Heart left ventricle (tissue), 16 donors: ENCODE data around the gene CUEDC2. TPM values are rescaled to one million over a fixed set of nuclear protein-coding genes. Genes with fewer than 3 reads are reported as not detected.
A peak's percentile ranks its signal among the peaks of the same experiment; 100 is the strongest.

Source experiments
- ATAC-seq, 4 donors: fragments of 200-7000 bp; cut with Tn5 transposase; one replicate each; pipeline ENCODE4 v1.9.1; 2020 to 2022; ENCODE audit warnings: moderate library complexity in 4 of 4, mild to moderate bottlenecking in 3 of 4, moderate number of reproducible peaks in 1 of 4
- DNase-seq, 5 donors: peaks; one replicate each; pipeline ENCODE4 v3.0.0-alpha.2; 2020
- H3K27ac ChIP-seq, 12 donors: fragments of 200-600 bp; sonication (generic) in 4 of 12; one replicate each; pipeline versions ENCODE4 v1.5.0 to v1.8.0; 2016 to 2022; ENCODE audit warnings: mild to moderate bottlenecking in 2 of 12
- H3K27me3 ChIP-seq, 9 donors: fragments of 200-600 bp; sonication (generic) in 2 of 9; one replicate each; pipeline versions ENCODE4 v1.5.1 to v1.8.0; 2016 to 2022; ENCODE audit warnings: mild to moderate bottlenecking in 3 of 9
- H3K36me3 ChIP-seq, 9 donors: fragments of 200-600 bp; sonication (generic) in 2 of 9; one replicate each; pipeline versions ENCODE4 v1.5.0 to v1.8.0; 2018 to 2022; ENCODE audit warnings: mild to moderate bottlenecking in 2 of 9
- H3K4me1 ChIP-seq, 12 donors: fragments of 200-600 bp; sonication (generic) in 4 of 12; one replicate each; pipeline versions ENCODE4 v1.5.0 to v1.8.0; 2016 to 2022; ENCODE audit warnings: mild to moderate bottlenecking in 3 of 12
- H3K4me3 ChIP-seq, 12 donors: fragments of 200-600 bp; sonication (generic) in 4 of 12; one replicate each; pipeline versions ENCODE4 v1.5.0 to v1.8.0; 2017 to 2022; ENCODE audit warnings: mild to moderate bottlenecking in 9 of 12, moderate library complexity in 4 of 12
- H3K9me3 ChIP-seq, 12 donors: fragments of 200-600 bp; sonication (generic) in 4 of 12; one replicate each; pipeline versions ENCODE4 v1.5.0 to v1.8.0; 2016 to 2022; ENCODE audit warnings: mild to moderate bottlenecking in 1 of 12
- CTCF ChIP-seq, 12 donors: fragments of 200-600 bp; sonication (generic) in 4 of 12; IDR thresholded peaks; one replicate each; pipeline versions ENCODE4 v1.5.0 to v1.8.0; 2018 to 2022; ENCODE audit warnings: antibody characterized with exemption in 12 of 12, mild to moderate bottlenecking in 5 of 12
- POLR2A ChIP-seq, 2 donors: fragments of 450-650 bp; IDR thresholded peaks; one replicate each; pipeline ENCODE4 v1.6.1; 2017; ENCODE audit warnings: antibody characterized with exemption in 2 of 2, mild to moderate bottlenecking in 2 of 2, moderate library complexity in 2 of 2
- WGBS, 4 donors: extraction: QIAGEN DNeasy Blood & Tissue Kit in 2 of 4; methylation state at CpG; one replicate each; pipeline versions ENCODE4 v1.1.5 to v1.1.7; 2013 to 2018; 5-methylcytosine and 5-hydroxymethylcytosine counted together
- intact Hi-C, 10 donors: fragments of 100-400 bp; cut with DNase I; formaldehyde crosslinking; loops; one replicate each; pipeline versions ENCODE4 v1.11.1 to v1.14.2; 2022
- polyA plus RNA-seq, 2 donors: library from polyadenylated mRNA; stranded (reverse); fragments of 200-250 nt; gene quantifications; one replicate each; pipeline ENCODE4 v1.2.3, GENCODE V29; 2013
- total RNA-seq, 9 donors: library from RNA; depleted of rRNA in 2 of 9; stranded (reverse); fragments of >200 nt in 2 of 9; fragmentation: NEBNext Ultra II Directional in 3 of 9; extraction: Animal tissue kit (Norgen Biotek cat#: 25700) in 3 of 9; gene quantifications; one replicate each; pipeline versions ENCODE4 v1.1.0 to v1.2.4, GENCODE V29; 2016 to 2023
- donor health status: ischemic (EF 13 %, LVEDD 7.1; RV severe dilation, severe dysfunction).
- donor health status: healthy with polysubstance abuse.
- donor health status: DM: no; HTN: yes; CAD: no.
- donor health status: DM: no; HTN: no; CAD: no.
- donor health status: ischemic (EF 25% LVEDD 6.9; RV normal size, moderate dysfunction).
- donor health status: ischemic (EF 25% LVEDD 5.7; RV mildly dilated, moderate dysfunction).
- donor health status: healthy.
- donor health status: DM: yes; HTN: yes; CAD: no.
- donor health status: ischemic (EF 35%, LVEDD 5.7; RV mildly dilated, moderate dysfunction).
- donor health status: nonischemic (EF 11% LVEDD 7.7; RV severe dilation, severe dysfunction).
- donor health status: DM: yes; HTN: yes; CAD: no.
- donor health status: PGD.
- donor health status: ischemic (EF 29% LVEDD 5.4; RV normal size, mild dysfunction).
- donor health status: nonischemic (EF 23%, LVEDD 6.1; RV moderate dilation, normal function).

The CUEDC2 gene
- total and polyA plus RNA-seq, 11 donors, result 62.0 to 107 (median 79.2) TPM

GRCh38 chr10:102420181-102420713 lies 12.1 kb downstream of the CUEDC2 start:
- H3K4me3 ChIP-seq, result peak overlapping the region; percentile 52 to 99 (median 88)
- no peak for ATAC-seq
- DNase-seq, result no peak
- no peaks in the 10 kb centered on the region for H3K9me3 ChIP-seq
- peaks cover 4 to 33% (median 16%) of the 10 kb centered on the region in 9 donors for H3K27me3 ChIP-seq
- peaks cover 6 to 45% (median 28%) of the 10 kb centered on the region in 12 donors for H3K4me1 ChIP-seq
- peaks cover 0 to 21% (median 13%) of the 10 kb centered on the region in 9 donors for H3K36me3 ChIP-seq
- H3K27ac ChIP-seq, result peak overlapping the region; percentile 61 to 96 (median 90)
- intact Hi-C loops, result loop anchor here in 4 of 10 donors (2.0 to 5.0 kb wide), 4 partner anchors 25 to 59 kb away; partner anchors contain the start of gene NFKB2 (in 3 of the 4)
- WGBS, 4 donors, result 1 to 3% (median 2%) methylated on average over 21 of the region's 21 CpGs
- TF ChIP-seq CTCF (IDR thresholded peaks at IDR 0.05) (peak in 1 of 12 donors; percentile 2), POLR2A (IDR thresholded peaks at IDR 0.05) (no peak)

GRCh38 chr10:102419269-102420180 lies 12.8 kb downstream of the CUEDC2 start:
- TF ChIP-seq CTCF (IDR thresholded peaks at IDR 0.05), result no peak
- TF ChIP-seq POLR2A (IDR thresholded peaks at IDR 0.05), result no peak
- peak in 1 of 4 donors; percentile 20 for ATAC-seq
- Histone ChIP-seq H3K27me3 (peaks cover 7 to 41% (median 22%) of the 10 kb centered on the region in 9 donors), H3K9me3 (no peaks in the 10 kb centered on the region), H3K36me3 (peaks cover 0 to 17% (median 13%) of the 10 kb centered on the region in 9 donors), H3K27ac (peak overlapping the region in 6 of 12 donors; percentile 88 to 96 (median 90)), H3K4me1 (peaks cover 6 to 45% (median 28%) of the 10 kb centered on the region in 12 donors), H3K4me3 (peak overlapping the region; percentile 13 to 99 (median 88))
- intact Hi-C loops, result loop anchor here in 4 of 10 donors (2.0 to 10.0 kb wide), 5 partner anchors 25 to 255 kb away; partner anchors contain the start of gene NFKB2 (in 3 of the 4)
- WGBS, 4 donors, result 1 to 2% (median 1%) methylated on average over 53 to 54 of the region's 54 CpGs
- peak in 4 of 5 donors; percentile 34 to 64 (median 61) for DNase-seq

GRCh38 chr10:102418622-102419268 lies 13.6 kb downstream of the CUEDC2 start, which contains the start of gene PSD:
Gene PSD (minus strand): TSS chr10:102418785. CDS start chr10:102417038, 1,747 bp downstream.
- peak within 1 kb of the TSS; percentile 13 to 99 (median 88) for H3K4me3 ChIP-seq
- DNase-seq (no peak), ATAC-seq (no peak)
- H3K9me3 ChIP-seq, result no peaks in the 10 kb centered on the region
- WGBS, 4 donors, result 1 to 3% (median 2%) methylated on average over 22 to 45 of the region's 45 CpGs
- peak within 1 kb of the TSS in 1 of 12 donors; percentile 91 for H3K27ac ChIP-seq
- TF ChIP-seq CTCF (IDR thresholded peaks at IDR 0.05) (no peak), POLR2A (IDR thresholded peaks at IDR 0.05) (no peak)
- peaks cover 0 to 9% (median 7%) of the 10 kb centered on the region in 9 donors for H3K36me3 ChIP-seq
- H3K4me1 ChIP-seq, result peaks cover 6 to 44% (median 28%) of the 10 kb centered on the region in 12 donors
- intact Hi-C loops, result loop anchor here in 1 of 10 donors (10.0 kb wide), 1 partner anchor 254 kb away; no protein-coding TSS in a partner anchor
- H3K27me3 ChIP-seq, result peaks cover 7 to 48% (median 26%) of the 10 kb centered on the region in 9 donors
